Stimulated activated CD4-positive, alpha-beta T cell treated with anti-CD3 and anti-CD28 coated beads, Interleukin-12 subunit alpha, Interleukin-12 subunit beta, amount 100 ng/mL, for 48 hours (primary cell): ENCODE data around the gene POLR2H.

Experiments used
- DNase-seq, 3 donors: peaks; one replicate each; pipeline ENCODE4 v3.0.0-alpha.2; 2020; ENCODE audit warnings: low read depth in 2 of 3, low spot score in 1 of 3

POLR2H gene

GRCh38 chr3:184368586-184369183 is 7.2 kb downstream of the POLR2H start:
- DNase-seq = no peak

- peak; percentile 44 to 50 (median 44) for DNase-seq
Observed at GRCh38 chr3:184371570-184372018, 10.1 kb downstream of the POLR2H start.

- no peak for DNase-seq
Observed at GRCh38 chr3:184372296-184372821, 10.8 kb downstream of the POLR2H start.

GRCh38 chr3:184372911-184373310 is 11.4 kb downstream of the POLR2H start:
- no peak for DNase-seq

GRCh38 chr3:184373422-184373821 is 11.9 kb downstream of the POLR2H start:
- DNase-seq = no peak

GRCh38 chr3:184375747-184376461 is 14.4 kb downstream of the POLR2H start:
- no peak for DNase-seq

GRCh38 chr3:184377374-184377773 is 15.9 kb downstream of the POLR2H start:
- DNase-seq = no peak

GRCh38 chr3:184377882-184378445 is 16.5 kb downstream of the POLR2H start, which contains the start of gene THPO:
THPO (minus strand) TSS chr3:184378207; CDS start chr3:184376259, 1,948 bp downstream.
- DNase-seq = no peak

GRCh38 chr3:184378651-184379357 is 17.3 kb downstream of the POLR2H start:
- DNase-seq = no peak

GRCh38 chr3:184379358-184380184 is 18.1 kb downstream of the POLR2H start, which contains the start of gene CHRD:
CHRD (plus strand) TSS chr3:184380054; CDS start chr3:184380319, 265 bp downstream.
- no peak for DNase-seq

- DNase-seq = no peak
Observed at GRCh38 chr3:184380185-184380626, 18.7 kb downstream of the POLR2H start.

GRCh38 chr3:184380627-184381260 is 19.2 kb downstream of the POLR2H start:
- DNase-seq = no peak

GRCh38 chr3:184381261-184382224 is 20.0 kb downstream of the POLR2H start:
- no peak for DNase-seq

GRCh38 chr3:184382326-184383032 is 21.0 kb downstream of the POLR2H start:
- no peak for DNase-seq

- DNase-seq = no peak
Observed at GRCh38 chr3:184383033-184383740, 21.7 kb downstream of the POLR2H start.

GRCh38 chr3:184384342-184384741 is 22.8 kb downstream of the POLR2H start:
- no peak for DNase-seq

GRCh38 chr3:184384856-184385422 is 23.4 kb downstream of the POLR2H start:
- DNase-seq = no peak
